HG02970 (cell line): ENCODE results near the gene FOXG1.

Experiments
- ATAC-seq: cut with Tn5 transposase; IDR thresholded peaks from one replicate; pipeline ENCODE4 v1.9.1; 2021; ENCODE audit warnings: mild to moderate bottlenecking, moderate library complexity, moderate number of reproducible peaks; ENCODE audit not compliant: unreplicated experiment, low FRiP score

The FOXG1 gene

DNA sequence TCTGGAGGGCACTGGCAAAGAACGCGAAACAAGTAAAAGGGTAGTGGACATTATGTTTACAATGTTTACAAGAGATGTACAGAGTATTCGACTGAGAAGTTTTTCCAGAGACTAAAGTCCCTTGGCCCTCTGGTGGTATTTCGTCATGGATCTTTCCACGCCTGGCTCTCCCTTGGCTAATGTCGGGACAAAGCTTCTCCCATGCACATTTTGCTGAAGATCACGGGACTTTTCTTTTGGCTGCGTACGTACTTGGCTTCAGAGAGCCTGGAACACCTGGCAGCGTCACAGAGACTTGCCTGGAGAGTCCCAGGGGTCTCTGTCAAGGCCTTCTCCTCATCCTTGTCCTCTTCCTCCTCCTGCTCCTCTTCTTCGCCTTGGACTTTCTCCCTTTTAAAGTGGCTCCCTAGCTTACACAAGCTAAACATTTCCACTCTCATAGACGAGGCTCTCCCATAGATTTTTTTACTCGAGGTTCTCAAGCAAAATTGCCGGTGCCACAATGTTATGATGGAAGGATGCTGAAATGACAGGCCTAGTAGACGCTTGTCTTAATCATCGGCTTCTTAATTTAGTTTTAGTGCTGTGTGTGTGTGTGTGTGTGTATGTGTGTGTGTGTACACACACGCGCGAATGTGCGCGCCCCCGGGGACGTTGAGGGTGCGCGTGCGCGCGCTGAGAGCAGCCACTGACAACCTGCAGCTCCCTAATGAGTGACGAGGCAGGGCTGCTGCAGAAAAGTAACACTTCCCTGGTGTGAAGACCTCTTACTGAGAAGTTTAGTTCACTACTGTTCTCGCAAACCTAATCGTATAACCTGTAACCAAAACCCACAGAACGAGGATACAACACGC lies 4.9 kb upstream of the FOXG1 start:
- ATAC-seq = no peak

GRCh38 chr14:28762303-28762954 lies 4.2 kb upstream of the FOXG1 start:
- no peak for ATAC-seq

GRCh38 chr14:28762955-28763326 lies 3.6 kb upstream of the FOXG1 start:
- no peak for ATAC-seq

GRCh38 chr14:28763751-28764256 lies 2.8 kb upstream of the FOXG1 start:
- ATAC-seq = no peak

DNA sequence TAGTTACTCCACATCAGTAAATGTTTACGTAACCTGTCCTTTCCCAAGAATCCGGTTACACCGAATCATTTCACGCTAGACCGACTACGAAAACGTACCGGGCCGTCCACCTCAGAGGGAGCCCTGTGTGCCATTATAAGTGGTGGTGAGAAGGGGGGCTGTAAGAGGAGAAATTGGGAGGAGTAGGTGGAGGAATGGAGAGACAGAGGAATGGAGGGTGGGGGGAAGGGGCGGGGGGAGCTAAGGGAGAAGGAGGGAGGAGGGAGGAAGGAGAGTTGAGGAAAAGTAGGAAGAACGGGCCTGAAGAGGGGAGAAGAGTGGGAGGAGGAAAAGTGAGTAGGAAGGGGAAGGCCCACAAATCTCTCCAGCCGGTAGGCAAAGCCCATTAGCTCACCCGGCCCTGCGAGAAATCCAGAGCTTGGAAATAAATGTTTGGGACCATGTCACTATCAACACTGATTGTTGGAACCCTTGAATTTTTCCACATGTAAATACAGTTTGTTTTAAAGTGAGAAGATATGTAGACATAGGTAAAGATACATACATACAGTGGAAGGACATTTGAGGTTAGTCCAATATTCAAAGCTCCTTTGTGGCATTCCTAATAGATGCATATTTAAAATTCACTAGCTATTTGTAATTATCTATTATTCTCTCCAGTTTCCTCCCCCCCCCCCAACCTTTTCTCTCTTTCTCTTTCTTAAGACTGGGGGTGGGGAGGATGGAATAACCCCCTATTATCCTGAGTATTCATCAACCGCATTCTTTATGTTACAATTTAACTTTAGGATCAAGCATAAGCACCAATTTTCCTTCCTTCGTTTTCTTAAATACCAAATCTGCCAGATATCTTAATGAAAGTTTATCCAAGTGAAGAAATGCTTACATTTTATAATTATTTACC lies 2.1 kb upstream of the FOXG1 start:
- ATAC-seq = no peak

- ATAC-seq = no peak
Measured at GRCh38 chr14:28765169-28765830, 1.3 kb upstream of the FOXG1 start.

GRCh38 chr14:28765831-28766468 lies 637 bp upstream of the FOXG1 start:
- no peak for ATAC-seq

DNA sequence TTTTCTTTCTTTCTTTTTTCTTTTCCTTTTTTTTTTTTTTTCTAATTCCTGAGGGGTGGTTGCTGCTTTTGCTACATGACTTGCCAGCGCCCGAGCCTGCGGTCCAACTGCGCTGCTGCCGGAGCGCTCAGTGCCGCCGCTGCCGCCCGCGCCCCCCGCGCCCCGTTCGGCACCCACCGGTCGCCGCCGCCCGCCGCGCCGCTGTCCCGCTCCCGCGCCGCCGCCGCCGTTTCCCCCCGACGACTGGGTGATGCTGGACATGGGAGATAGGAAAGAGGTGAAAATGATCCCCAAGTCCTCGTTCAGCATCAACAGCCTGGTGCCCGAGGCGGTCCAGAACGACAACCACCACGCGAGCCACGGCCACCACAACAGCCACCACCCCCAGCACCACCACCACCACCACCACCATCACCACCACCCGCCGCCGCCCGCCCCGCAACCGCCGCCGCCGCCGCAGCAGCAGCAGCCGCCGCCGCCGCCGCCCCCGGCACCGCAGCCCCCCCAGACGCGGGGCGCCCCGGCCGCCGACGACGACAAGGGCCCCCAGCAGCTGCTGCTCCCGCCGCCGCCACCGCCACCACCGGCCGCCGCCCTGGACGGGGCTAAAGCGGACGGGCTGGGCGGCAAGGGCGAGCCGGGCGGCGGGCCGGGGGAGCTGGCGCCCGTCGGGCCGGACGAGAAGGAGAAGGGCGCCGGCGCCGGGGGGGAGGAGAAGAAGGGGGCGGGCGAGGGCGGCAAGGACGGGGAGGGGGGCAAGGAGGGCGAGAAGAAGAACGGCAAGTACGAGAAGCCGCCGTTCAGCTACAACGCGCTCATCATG lies 654 bp downstream of the FOXG1 start:
- no peak for ATAC-seq

DNA sequence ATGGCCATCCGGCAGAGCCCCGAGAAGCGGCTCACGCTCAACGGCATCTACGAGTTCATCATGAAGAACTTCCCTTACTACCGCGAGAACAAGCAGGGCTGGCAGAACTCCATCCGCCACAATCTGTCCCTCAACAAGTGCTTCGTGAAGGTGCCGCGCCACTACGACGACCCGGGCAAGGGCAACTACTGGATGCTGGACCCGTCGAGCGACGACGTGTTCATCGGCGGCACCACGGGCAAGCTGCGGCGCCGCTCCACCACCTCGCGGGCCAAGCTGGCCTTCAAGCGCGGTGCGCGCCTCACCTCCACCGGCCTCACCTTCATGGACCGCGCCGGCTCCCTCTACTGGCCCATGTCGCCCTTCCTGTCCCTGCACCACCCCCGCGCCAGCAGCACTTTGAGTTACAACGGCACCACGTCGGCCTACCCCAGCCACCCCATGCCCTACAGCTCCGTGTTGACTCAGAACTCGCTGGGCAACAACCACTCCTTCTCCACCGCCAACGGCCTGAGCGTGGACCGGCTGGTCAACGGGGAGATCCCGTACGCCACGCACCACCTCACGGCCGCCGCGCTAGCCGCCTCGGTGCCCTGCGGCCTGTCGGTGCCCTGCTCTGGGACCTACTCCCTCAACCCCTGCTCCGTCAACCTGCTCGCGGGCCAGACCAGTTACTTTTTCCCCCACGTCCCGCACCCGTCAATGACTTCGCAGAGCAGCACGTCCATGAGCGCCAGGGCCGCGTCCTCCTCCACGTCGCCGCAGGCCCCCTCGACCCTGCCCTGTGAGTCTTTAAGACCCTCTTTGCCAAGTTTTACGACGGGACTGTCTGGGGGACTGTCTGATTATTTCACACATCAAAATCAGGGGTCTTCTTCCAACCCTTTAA lies 1.5 kb downstream of the FOXG1 start:
- ATAC-seq = no peak

DNA sequence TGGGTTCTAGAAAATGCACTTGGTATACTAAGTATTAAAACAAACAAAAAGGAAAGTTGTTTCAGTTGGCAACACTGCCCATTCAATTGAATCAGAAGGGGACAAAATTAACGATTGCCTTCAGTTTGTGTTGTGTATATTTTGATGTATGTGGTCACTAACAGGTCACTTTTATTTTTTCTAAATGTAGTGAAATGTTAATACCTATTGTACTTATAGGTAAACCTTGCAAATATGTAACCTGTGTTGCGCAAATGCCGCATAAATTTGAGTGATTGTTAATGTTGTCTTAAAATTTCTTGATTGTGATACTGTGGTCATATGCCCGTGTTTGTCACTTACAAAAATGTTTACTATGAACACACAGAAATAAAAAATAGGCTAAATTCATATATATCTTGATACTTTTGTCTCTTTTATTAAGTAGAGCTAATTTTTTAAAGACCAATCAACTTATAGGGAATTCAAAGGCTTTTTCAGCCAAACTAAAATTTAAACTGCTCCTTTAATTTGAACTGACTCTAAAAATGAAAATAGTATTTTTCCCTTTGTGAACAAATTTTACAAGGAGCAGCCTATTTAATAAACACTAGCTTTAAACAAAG lies 2.8 kb downstream of the FOXG1 start:
- ATAC-seq = no peak

DNA sequence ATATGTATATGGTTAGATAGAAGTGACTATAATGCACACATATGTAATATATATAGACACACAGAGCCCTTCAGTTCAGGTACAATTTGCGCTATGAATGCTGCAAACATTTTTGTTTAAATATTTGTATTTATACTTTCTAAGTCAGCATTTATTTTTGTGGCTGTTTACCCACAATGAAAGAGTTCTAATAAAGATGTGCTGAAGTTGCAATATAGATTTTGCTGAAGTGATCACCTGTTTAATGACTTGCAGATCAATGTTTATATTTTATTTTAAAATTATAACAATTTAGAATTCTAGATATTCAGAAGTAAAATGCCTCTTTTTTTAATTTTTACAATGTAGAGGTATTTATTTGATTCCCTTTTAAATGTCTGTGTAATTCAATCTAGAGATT lies 3.5 kb downstream of the FOXG1 start:
- no peak for ATAC-seq

DNA sequence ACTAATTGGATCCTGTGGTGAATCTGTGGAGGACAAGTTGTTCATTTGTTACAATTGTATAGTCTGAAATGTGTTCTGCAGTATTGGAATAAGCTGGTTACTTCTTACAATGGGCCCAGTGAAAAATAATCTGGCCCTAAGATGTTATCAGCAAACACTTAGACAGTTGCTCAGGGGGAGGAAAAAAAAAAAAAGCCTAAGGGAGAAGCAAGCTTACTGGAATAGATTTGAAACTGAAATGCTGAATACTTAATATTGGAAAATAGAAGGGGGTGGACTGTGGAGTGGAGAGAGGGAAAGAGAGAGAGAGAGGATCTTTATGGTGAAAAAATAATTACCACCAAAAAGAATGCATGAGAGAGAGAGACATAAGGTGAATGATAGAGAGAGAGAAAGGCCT lies 4.0 kb downstream of the FOXG1 start:
- no peak for ATAC-seq

DNA sequence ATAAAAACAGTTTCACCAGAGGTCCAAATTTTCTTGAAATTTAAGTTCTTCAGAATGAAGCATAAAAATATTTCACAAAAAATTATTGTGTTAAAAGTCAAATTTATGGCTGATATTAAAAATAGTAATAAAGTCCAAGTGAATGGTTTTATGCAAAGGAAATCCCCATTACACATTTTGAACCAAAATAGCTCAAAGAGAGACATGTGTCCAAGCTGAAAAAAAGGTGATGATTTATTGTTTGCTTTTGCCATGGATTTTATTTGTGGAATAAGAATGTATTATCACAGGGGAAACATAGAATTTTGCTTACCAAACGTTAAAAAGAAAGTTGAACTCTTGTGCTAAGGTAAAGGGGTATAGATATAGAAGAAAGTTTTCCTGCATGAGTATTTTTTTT lies 4.6 kb downstream of the FOXG1 start:
- no peak for ATAC-seq

DNA sequence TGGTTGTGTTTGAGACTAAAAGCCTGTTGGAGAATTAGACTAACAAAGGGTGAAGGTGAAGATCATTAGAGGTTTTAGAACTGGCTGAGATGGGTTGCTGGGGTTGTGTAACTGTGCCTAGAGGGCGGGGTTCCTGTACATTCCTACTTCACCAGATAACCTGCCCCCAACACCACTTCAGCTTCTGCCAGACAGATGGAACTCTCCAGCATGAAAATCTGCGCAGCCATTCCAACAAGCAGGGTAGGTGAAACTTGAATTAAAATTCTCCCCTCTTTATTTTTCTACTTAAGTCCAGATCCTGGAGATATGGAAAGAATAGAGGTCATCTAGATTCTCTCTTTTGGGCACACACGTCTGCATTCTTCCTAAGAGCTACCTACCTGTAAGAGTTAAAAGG lies 6.0 kb downstream of the FOXG1 start:
- no peak for ATAC-seq

DNA sequence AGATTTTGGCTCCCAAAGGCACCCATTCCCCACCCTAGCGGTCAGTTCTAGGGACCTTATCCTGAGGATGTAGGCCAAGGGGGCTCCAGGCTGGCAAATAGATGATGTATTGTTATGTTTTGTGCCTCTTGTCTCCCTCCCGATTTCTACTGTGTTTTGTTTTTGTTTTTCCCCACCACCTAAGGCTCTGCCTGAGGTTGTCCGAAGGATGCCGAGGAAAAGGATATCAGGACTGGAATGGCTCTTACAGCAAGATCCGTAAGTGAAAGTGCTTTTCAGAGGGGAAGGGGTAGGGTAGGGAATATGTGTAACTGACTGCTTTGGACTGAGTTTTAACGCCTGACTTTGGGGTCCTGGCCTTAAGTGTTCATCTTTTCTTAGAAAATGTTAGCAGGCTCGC lies 6.6 kb downstream of the FOXG1 start:
- no peak for ATAC-seq

GRCh38 chr14:28773861-28774691 lies 7.5 kb downstream of the FOXG1 start:
- ATAC-seq = no peak
